Ramos (cell line): ENCODE data around the gene RPL36A.

Source experiments
- in situ Hi-C: fragments of 300-500 bp; cut with MboI; formaldehyde crosslinking; loops from one replicate; pipeline ENCODE4 v1.14.3; 2022; ENCODE audit warnings: low sequenced_read_pairs; ENCODE audit not compliant: unreplicated experiment

The RPL36A gene

DNA sequence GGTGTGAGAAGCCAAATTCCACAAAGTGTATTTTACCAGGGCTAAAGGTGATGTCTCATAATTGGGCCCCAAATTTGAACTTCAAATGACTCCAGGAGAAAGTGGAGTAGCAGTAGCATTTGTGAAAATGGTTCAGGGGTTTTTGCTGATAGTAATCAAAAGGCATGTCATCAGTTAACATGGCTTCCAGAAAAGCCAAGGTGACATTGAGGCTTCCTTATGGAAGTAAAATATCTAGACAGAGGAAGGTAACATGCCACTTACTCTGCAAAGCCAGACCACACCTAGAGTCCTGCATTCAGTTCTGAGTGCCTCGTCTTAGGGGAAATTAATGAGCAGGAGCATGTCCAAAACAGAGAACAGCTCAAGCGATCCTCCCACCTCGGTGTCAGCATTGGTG, 2.2 kb upstream of the RPL36A start:
- in situ Hi-C loops, result no loop called here

DNA sequence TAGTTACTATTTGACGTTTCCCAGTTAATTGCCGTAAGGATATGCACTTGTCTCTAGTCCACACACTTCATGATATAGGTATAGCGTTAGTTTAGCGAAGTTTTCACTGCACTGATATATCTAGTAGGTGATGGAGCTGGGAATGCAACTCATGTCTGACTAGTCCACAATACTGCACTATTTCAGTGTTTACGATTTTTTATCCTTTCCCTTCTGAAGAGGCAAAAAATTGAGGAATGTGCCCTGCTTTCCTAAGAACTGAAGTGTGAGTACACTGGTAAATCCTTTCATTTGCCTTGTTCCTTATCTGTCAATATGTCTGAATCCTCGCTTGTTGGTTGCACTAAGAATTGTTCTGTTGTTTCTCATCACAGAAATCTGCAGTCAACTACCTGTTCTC, 1.0 kb downstream of the RPL36A start:
- in situ Hi-C loops, result no loop called here

DNA sequence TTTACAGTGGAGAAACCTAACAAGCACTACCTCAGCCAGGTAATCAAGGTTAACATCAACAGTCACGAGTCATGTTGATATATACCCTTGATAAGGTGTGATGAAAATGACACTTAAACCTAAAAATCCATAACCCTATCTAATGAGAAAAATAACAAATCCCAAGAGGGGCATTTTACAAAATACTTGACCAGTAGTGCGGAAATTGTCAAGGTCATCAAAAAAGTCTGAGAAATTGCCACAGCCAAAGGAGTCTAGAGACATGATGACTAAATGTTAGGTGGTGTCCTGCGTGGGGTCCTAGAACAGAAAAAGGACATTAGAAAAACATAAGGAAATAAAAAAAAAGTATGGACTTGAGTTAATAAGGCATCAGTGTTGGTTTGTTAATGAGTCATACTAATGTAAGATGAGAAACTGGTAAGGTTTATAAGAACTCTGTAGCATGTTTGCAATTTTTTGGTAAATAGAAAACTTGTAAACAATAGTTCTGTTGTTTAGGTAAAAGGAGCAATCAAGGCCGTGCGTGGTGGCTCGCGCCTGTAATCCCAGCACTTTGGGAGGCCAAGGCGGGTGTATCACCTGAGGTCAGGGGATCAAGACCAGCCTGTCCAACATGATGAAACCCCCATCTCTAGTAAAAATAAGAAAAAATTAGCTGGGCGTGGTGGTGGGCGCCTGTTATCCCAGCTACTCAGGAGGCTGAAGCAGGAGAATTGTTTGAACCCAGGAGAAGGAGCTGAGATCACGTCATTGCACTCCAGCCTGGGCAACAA, 2.9 kb downstream of the RPL36A start:
- in situ Hi-C loops, result no loop called here

DNA sequence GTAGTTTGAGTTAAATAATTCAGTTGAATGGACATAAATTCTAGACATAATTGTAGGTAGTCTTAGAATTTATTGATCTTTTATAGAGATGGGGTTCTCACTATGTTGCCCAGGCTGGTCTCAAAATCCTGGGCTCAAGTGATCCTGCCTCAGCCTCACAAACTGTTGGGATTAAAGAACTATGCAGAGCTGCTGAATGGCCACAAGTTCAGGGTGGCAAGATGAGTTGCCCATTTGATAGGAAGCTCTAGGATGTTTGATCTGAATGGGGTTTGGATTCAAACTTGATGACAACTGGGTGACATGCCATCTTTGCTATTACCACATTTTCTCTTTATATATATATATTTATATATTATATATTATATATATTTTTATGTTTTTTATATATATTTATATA, 3.6 kb downstream of the RPL36A start:
- in situ Hi-C loops, result no loop called here

DNA sequence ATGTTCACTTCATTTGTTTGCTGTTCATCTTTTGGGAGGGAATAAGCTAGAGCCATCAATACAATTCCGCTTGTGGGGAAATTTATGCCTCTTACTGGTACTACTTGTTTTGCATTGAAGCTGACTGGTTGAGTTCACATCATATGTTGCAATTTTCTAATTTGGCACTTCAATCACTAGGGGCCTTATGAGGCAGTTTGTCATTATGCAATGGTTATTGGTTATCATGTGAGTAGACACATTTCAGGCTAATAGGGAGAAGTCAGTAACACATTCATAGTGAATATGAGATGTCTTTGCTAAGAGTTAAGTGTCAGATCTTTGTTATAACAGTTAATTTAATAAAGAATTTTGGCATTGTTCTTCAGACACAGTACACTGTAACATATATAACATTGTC, 5.0 kb downstream of the RPL36A start:
- in situ Hi-C loops, result no loop called here

DNA sequence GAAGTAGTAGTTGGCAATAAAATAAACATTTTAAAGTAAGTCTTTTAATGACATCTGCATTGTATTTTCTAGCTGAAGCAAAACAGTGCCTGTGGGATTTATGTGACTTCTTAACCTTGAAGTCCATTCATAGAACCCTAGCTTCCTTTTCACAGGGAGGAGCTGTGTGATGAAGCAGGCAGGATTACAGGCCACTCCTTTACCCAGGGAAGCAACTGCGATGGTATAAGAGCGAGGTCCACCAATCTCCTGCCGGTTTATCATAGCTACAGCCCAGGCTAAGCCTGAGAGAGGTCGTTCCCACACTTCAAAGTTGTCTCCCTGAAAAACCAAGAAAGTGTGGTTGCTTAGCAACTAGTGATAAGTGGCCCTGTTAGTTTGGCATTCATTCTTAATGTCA, 7.0 kb downstream of the RPL36A start:
- in situ Hi-C loops, result no loop called here

DNA sequence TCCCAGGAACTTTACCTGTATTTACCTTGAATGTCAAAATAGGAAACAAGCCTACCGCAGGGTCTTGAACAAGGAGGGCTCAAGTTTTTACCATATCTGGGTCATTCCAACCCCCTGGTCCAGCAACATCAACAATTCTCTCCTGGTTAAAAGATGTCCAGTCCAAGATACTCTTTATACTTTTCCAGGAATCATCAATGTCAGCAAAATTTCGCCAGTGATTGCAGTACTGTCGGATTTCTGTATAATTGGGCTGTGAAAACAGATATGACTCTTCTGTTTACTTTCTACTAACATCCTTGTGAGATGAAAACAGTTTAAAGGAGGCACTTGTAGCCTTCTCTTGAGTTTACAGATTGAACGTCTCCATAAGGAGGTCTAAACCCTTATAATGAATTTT, 7.9 kb downstream of the RPL36A start:
- in situ Hi-C loops, result no loop called here

DNA sequence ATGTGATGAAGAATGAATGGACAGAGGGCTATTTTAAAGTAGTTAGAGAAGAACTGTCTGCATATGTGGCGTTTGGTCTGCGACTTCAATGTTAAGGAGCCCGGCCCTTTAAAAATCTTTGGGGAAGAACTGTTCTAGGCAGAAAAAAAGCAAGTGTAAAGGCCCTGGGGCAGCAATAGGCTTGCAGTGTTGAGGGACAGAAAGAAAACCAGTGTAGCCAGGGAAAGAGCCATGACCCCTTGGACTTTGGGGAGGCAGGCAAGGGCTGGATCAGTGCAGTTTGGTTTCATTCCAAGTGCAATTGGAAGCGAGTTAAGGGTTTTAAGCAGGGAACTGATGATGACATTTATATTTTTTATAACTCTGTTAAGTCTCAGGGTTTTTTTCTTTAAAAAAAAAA, 9.0 kb downstream of the RPL36A start:
- in situ Hi-C loops, result no loop called here

DNA sequence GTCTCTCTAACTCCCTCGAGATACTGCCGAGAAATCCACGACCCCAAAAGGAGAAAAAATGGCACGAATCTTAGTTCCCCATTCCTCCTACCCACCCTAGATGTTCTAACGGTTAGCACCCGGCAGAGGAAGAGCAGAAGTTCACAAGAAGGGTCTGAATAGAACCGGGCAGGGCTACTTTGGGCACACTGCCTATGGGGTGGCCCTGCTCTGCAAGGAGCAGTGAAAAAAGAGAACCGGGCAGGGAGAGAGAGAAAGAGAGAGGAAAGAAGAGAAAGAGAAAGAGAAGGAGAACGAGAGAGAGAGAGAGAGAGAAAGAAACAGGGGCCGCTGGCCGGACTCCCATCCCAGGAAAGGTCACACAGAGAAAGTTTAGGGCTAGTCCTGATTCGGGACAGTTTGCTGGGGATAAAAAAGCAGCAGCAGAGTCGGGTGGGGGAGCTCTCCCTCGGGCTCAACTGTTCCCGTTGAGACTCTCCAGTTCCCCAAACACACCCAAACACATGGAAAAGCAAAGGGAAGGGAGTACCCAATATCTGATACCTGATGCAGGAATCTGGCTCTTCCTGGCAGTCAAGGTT, 16.4 kb downstream of the RPL36A start:
- in situ Hi-C loops, result no loop called here

DNA sequence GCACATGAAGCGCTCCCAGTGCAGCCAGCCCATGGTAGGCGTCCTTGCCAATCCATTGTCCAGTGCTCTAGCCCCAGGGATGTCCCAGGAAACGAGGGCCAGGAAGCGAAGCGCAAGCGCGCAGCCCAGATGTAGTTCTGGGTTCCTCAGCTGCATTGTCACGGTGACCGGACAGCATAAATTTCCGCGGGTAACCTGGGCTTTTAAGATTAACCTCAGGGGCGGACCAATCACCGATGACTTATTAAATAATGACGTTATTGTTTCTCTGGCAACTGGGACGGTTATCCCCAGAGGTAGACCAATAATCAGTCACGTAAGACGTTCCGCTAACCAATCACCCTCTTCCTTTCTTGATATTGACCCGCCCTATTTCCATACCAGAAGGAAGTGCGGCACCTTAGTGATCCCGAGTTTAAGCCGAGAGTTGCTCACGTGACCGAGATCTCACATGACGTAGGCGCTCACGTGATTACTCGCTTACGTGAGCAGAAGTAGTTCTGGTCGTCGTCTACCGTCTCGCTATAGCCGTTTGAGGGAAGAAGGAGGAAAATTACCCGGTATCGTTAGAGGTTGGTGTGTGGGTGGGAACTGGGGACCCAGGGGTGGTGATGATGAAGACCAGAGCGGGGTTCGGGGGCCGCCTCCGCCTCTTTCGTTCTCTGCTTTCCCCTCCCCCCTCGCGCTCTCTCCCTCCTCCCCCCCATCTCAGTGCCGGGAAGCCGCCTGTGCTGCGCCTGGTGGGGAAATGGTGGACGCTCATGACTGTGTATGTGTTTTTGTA, 17.1 kb downstream of the RPL36A start, which contains the start of the genes GLA and HNRNPH2:
Gene GLA, minus strand, starts transcription at position 178 of the 784 bp plus-strand sequence. Its CDS starts 22 bp downstream, at position 156.
Gene HNRNPH2, plus strand, starts transcription at position 475 of the 784 bp plus-strand sequence. CDS start 3,767 bp downstream, outside the sequence.
- in situ Hi-C loops, result no loop called here

DNA sequence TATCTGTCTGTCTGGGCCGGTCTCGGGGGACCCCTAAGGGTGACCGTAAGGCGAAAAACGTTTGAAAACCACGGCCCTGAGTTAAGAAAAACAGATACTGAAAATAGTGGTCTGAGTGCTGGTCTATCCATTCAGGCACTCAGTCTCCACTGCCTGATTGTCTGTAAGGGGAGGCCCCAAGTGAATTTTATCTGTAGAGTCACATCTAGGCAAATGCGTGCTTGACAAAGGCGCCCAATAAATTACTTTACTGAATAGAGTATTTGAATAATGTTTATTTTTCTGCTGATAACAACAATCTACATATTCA, 17.7 kb downstream of the RPL36A start:
- in situ Hi-C loops, result no loop called here

DNA sequence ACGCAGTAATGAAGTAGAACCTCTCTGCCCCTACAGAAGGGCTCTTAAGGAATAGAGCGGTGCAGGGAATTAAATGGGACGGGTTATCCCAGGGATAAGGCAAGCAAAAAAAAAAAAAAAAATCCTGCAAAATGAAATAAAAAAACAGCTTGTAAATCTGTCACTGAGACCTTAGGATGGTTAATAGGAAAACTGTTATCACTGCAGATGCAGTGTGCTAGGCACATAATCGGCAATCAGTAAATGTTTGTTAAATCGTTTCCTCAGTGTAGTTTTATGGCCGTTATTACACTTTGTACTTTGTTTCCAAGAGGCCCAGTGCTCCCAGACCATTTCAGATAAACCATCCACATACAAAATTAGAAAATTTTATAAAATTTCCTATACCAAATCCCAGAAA, 18.2 kb downstream of the RPL36A start:
- in situ Hi-C loops, result no loop called here

DNA sequence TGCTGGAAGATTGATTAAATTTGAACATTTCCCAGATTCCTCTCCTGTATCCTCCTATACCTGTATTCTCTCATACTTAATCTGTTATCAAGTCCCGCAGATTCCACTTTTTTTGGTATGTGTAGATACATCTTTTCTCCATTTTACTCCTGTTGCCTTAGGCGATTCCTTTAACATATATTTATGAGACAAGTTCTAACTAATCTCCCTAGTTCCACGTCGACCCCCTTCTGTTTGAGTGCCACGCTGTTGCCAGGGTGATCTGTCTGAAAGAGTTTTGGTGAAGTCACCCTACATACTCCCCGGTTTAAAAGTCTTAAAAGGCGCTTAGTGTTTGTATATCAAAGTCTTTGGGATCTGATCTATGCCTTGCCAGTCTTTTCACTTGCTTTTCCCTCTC, 19.6 kb downstream of the RPL36A start:
- in situ Hi-C loops, result no loop called here

DNA sequence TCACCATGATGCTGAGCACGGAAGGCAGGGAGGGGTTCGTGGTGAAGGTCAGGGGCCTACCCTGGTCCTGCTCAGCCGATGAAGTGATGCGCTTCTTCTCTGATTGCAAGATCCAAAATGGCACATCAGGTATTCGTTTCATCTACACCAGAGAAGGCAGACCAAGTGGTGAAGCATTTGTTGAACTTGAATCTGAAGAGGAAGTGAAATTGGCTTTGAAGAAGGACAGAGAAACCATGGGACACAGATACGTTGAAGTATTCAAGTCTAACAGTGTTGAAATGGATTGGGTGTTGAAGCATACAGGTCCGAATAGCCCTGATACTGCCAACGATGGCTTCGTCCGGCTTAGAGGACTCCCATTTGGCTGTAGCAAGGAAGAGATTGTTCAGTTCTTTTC, 21.2 kb downstream of the RPL36A start:
- in situ Hi-C loops, result no loop called here

DNA sequence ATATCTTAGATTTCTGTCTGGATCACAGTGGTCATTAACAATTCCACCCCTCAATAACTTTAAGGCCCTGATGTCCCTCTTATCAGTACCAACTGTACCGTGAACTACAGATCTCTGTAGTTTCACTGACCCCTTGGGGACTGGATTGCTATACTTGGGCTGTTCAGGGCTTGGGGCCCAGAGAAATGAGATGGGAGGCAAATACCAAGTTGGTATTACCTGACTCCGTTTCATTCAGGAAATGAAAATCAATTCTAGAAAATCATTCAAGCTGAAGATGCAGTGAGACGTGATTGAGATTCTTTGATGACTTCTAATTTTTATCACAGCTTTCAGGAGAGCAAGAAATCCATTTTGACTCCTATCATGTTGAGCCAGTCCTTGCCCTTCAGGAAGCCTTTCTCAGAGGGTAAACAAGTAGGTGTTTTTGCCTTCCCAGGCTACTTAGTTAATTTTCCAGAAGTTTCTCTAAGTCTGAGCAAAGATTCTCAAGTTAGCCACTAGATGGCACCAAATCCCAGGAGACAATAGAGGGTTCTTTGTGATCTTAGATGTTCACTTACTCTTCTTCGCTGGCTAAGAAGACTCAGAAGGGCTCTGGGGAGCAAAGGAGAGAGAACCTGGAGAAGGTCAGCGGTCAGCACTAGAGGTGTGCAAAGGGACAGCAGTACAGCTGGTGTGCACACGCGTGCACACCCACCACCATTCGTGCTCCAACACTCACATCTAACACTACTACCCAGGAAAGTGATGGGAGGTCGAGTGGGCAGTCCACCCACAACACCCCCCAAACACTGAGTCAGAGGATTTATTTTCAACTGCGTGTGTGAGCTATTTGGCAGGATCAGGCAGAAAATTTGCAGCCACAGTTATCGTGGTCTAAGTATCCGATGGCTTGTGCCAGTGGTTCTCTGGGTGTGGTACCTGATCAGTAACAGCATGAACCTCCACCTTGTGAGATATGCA, 24.7 kb downstream of the RPL36A start:
- in situ Hi-C loops, result no loop called here

DNA sequence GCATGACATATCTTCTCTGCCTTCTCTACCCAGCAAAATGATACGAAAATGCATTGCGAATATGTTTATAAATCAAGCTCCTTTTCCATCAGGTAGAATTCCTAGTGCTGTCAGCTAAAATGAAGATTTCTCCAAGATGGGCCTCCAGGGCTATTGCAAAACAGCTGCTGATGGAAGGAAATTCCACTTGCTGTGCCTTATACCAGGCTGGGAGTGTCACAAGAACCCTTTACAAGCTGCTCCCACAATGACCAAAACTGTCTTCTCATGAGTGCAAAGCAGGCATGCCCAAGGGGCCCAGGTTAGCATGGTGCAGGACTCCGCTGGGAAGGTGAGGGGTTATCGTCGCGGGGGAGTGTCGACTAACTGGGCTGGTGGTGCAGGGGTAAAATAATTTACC, 25.9 kb downstream of the RPL36A start:
- in situ Hi-C loops, result no loop called here

DNA sequence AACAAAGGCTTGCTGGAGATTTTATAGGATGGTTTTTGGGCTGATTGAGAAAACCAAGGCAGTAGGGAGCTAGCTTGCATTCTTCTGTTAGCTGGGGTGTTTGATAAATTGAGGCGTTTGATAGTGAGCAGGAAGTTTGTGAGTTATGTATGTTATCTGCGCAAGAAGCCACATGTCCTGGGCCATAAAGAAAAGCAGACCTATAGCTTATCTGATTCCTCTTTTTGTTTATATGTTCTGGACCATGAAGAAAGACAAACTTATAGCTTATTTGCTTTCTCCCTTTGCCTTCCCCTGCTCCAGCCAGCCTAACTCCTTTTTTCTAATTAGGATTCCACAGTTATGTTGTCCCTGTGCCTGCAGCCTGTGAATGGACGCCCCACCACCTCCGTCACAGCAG, 26.4 kb downstream of the RPL36A start:
- in situ Hi-C loops, result no loop called here

DNA sequence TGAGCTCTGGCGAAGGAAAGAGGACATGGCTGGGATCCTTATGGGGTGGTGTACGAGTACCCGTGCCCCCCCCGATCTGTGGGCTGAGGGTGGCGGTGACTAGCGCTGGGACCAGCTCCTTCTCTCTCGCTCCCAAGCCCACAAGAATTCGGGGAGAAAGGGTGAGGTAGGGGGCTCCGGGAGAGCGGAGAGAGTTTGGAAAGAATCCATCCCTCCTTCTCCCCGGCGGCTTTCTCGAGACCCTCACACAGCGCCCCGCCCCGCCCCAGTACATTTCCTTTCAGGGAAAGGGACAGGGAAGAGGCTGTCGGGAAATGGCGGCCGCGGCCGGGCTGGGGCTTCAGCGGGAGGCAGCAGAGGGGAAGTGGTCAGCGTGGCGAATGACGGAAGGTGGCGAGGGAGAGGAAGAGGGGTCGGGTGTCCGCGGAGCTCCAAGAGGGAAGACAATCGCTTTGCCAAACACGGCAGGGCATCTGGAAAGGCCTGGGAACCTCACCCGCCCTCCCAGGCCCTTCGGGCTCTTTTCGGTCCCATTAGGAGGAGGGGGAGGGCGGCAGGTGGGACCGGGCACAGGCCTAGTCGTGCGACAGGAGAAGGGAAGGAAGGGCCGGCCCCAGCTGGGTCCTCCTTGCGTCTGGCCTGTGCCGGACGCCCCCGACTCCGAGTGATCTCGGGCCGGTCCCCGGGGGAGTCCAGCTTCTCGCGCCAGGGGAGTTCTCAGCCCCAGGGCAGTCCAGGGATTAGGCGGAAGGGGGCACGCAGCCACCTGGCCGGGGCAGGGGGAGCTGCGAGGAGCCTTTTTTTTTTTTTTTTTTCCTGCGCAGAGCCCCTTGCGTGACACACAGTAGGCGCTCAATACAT, 27.4 kb downstream of the RPL36A start:
- in situ Hi-C loops, result no loop called here

DNA sequence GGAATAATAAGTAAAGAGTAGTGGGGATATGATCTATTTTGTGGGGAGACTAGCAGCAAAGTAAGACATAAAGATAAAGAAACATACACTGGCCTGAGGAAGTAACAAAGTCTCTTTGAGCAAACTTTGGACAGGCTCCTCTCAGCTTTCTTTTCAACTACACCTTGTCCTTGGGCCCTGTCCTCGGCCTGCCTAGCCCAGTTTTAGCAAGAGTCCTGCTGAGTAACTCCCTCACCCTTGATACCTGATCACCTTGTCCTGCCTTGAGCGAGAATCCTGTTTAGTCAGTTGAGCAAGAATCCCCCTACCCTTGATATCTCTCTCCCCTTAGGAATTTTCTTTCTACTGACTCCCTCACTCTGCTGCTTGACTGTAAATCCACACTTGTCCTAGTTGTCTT, 28.7 kb downstream of the RPL36A start:
- in situ Hi-C loops, result no loop called here
